IMR-90 (cell line): ENCODE results near the gene ABCC3. TPM values are rescaled to one million over a fixed set of nuclear protein-coding genes. Genes with fewer than 3 reads are reported as not detected.

Experiments used
- ATAC-seq: fragments of 200-7000 bp; cut with Tn5 transposase; 2 replicates; pipeline ENCODE4 v1.9.1; 2020; ENCODE audit warnings: low read depth, mild to moderate bottlenecking, moderate library complexity
- BruUV-seq: library from RNA; stranded (reverse); fragments of 400-500 nt; replicated peaks from 2 replicates; lab custom pipeline; 2021; lab: Mats Ljungman, UMichigan
- CTCF ChIA-PET: fragments of 300-600 bp; formaldehyde crosslinking; extraction: SDS; loops from one replicate; lab custom pipeline; 2021; ENCODE audit warnings: antibody characterized with exemption; lab: Yijun Ruan, JAX
- POLR2A ChIA-PET: fragments of 300-600 bp; sonication (Branson Sonifier 250); formaldehyde crosslinking; loops from one replicate; lab custom pipeline; 2022; ENCODE audit warnings: antibody characterized with exemption; ENCODE audit not compliant: unreplicated experiment; lab: Charles Lee
- DNase-seq: peaks from one replicate; pipeline ENCODE4 v3.0.0; 2013
- H2AFZ ChIP-seq: replicated peaks from 2 replicates; pipeline ENCODE3; 2013; ENCODE audit warnings: low read length, mild to moderate bottlenecking; ENCODE audit not compliant: poor library complexity
- H2AK5ac ChIP-seq: 2 replicates; pipeline ENCODE4 v1.6.1; 2013; ENCODE audit warnings: low read depth, low read length, inconsistent platforms
- H2AK9ac ChIP-seq: replicated peaks from 2 replicates; pipeline ENCODE3; 2013; ENCODE audit warnings: mild to moderate bottlenecking, low read depth, low read length, moderate library complexity; ENCODE audit not compliant: poor library complexity
- H2BK120ac ChIP-seq: 2 replicates; pipeline ENCODE4 v1.6.1; 2013; ENCODE audit warnings: low read depth, low read length, inconsistent platforms
- H2BK15ac ChIP-seq: 3 replicates; pipeline ENCODE4 v1.6.1; 2013; ENCODE audit warnings: low read depth, low read length, inconsistent platforms
- H2BK20ac ChIP-seq: 2 replicates; pipeline ENCODE4 v1.6.1; 2013; ENCODE audit warnings: low read depth, mild to moderate bottlenecking, inconsistent platforms, low read length, moderate library complexity
- H2BK5ac ChIP-seq: 2 replicates; pipeline ENCODE4 v1.6.1; 2013; ENCODE audit warnings: mild to moderate bottlenecking, low read depth, low read length, inconsistent platforms; ENCODE audit not compliant: poor library complexity, severe bottlenecking
- H3K14ac ChIP-seq: replicated peaks from 2 replicates; pipeline ENCODE4 v1.6.1; 2013; ENCODE audit warnings: low read depth, low read length, inconsistent platforms
- H3K18ac ChIP-seq: 2 replicates; pipeline ENCODE4 v1.6.1; 2013; ENCODE audit warnings: low read depth, low read length, control low read depth
- H3K23ac ChIP-seq: 2 replicates; pipeline ENCODE4 v1.6.1; 2013; ENCODE audit warnings: low read depth, low read length, inconsistent platforms
- H3K27ac ChIP-seq: 2 replicates; pipeline ENCODE4 v1.5.1; 2013; ENCODE audit warnings: mild to moderate bottlenecking, control low read depth, low read length; ENCODE audit not compliant: insufficient read depth
- H3K27me3 ChIP-seq: 2 replicates; pipeline ENCODE4 v1.6.1; 2013; ENCODE audit warnings: low read length; ENCODE audit not compliant: control insufficient read depth, insufficient read depth
- H3K36me3 ChIP-seq: 2 replicates; pipeline ENCODE4 v1.6.1; 2013; ENCODE audit warnings: low read length, mixed read lengths; ENCODE audit not compliant: control insufficient read depth, insufficient read depth
- H3K4ac ChIP-seq: 2 replicates; pipeline ENCODE4 v1.6.1; 2013; ENCODE audit warnings: low read depth, low read length, inconsistent platforms
- H3K4me1 ChIP-seq: 2 replicates; pipeline ENCODE4 v1.6.1; 2013; ENCODE audit warnings: low read length, mixed read lengths; ENCODE audit not compliant: control insufficient read depth, insufficient read depth
- H3K4me2 ChIP-seq: 2 replicates; pipeline ENCODE4 v1.6.1; 2013; ENCODE audit warnings: low read depth, mild to moderate bottlenecking, control low read depth, low read length, moderate library complexity
- H3K4me3 ChIP-seq: 2 replicates; pipeline ENCODE4 v1.5.1; 2013; ENCODE audit warnings: low read depth, mild to moderate bottlenecking, control low read depth, low read length, moderate library complexity; ENCODE audit not compliant: insufficient read depth
- H3K56ac ChIP-seq: 2 replicates; pipeline ENCODE4 v1.6.1; 2013; ENCODE audit warnings: low read length, inconsistent platforms; ENCODE audit not compliant: insufficient read depth; ENCODE audit errors: extremely low read depth
- H3K79me1 ChIP-seq, 2 experiments: 2 replicates each; pipeline ENCODE4 v1.6.1; 2013; ENCODE audit warnings: low read length in 2 of 2, inconsistent platforms in 1 of 2, low read depth in 1 of 2
- H3K9ac ChIP-seq: 2 replicates; pipeline ENCODE4 v1.6.1; 2013; ENCODE audit warnings: low read depth, low read length, control low read depth
- H3K9me1 ChIP-seq: 2 replicates; pipeline ENCODE4 v1.6.1; 2013; ENCODE audit warnings: low read length, inconsistent platforms; ENCODE audit not compliant: insufficient read depth
- H3K9me3 ChIP-seq: 2 replicates; pipeline ENCODE4 v1.6.1; 2013; ENCODE audit warnings: low read length; ENCODE audit not compliant: control insufficient read depth, insufficient read depth
- H4K20me1 ChIP-seq: 2 replicates; pipeline ENCODE4 v1.6.1; 2013; ENCODE audit warnings: low read length, inconsistent platforms; ENCODE audit not compliant: insufficient read depth
- H4K5ac ChIP-seq: 2 replicates; pipeline ENCODE4 v1.6.1; 2013; ENCODE audit warnings: mild to moderate bottlenecking, low read depth, low read length, control low read depth
- H4K8ac ChIP-seq, 2 experiments: 2 replicates each; pipeline ENCODE4 v1.6.1; 2013; ENCODE audit warnings: low read depth in 2 of 2, low read length in 2 of 2, control low read depth in 1 of 2, inconsistent platforms in 1 of 2
- H4K91ac ChIP-seq: 2 replicates; pipeline ENCODE4 v1.6.1; 2013; ENCODE audit warnings: low read depth, low read length, inconsistent platforms; ENCODE audit not compliant: insufficient read depth
- CEBPB ChIP-seq: IDR thresholded peaks from 2 replicates; pipeline ENCODE4 v1.6.1; 2012; ENCODE audit warnings: low read depth, low read length, improper control_type of control experiment
- CHD1 ChIP-seq: IDR thresholded peaks from 2 replicates; pipeline ENCODE4 v1.6.1; 2012; ENCODE audit warnings: low read depth, low read length, improper control_type of control experiment
- FOS ChIP-seq: fragments of 150-350 bp; IDR thresholded peaks from 2 replicates; pipeline ENCODE4 v1.6.1; 2016; ENCODE audit warnings: low read depth, low read length
- MAZ ChIP-seq: IDR thresholded peaks from 2 replicates; pipeline ENCODE4 v1.6.1; 2012; ENCODE audit warnings: low read depth, mild to moderate bottlenecking, low read length, improper control_type of control experiment, moderate library complexity, borderline replicate concordance
- MXI1 ChIP-seq: IDR thresholded peaks from 2 replicates; pipeline ENCODE4 v1.6.1; 2012; ENCODE audit warnings: low read depth, mild to moderate bottlenecking, low read length, moderate library complexity, borderline replicate concordance
- POLR2A ChIP-seq: IDR thresholded peaks from 2 replicates; pipeline ENCODE4 v1.6.1; 2012; ENCODE audit warnings: mild to moderate bottlenecking, low read depth, low read length
- RCOR1 ChIP-seq: IDR thresholded peaks from 2 replicates; pipeline ENCODE4 v1.6.1; 2012; ENCODE audit warnings: mild to moderate bottlenecking, low read length, improper control_type of control experiment; ENCODE audit not compliant: insufficient replicate concordance
- RFX5 ChIP-seq: IDR thresholded peaks from 2 replicates; pipeline ENCODE4 v1.8.0; 2012; ENCODE audit warnings: low read depth, mild to moderate bottlenecking, low read length, moderate library complexity
- SMC3 ChIP-seq: fragments of 150-350 bp; IDR thresholded peaks from 2 replicates; pipeline ENCODE4 v1.6.1; 2016; ENCODE audit warnings: low read depth, mild to moderate bottlenecking, antibody characterized with exemption, low read length, moderate library complexity
- WGBS, 2 experiments: methylation state at CpG; one replicate each; pipeline versions ENCODE4 v1.1.5 to v1.1.7; 2013; ENCODE audit warnings: missing lambda C conversion rate in 2 of 2; ENCODE audit not compliant: insufficient read length in 1 of 2; ENCODE audit errors: extremely low coverage in 2 of 2; 5-methylcytosine and 5-hydroxymethylcytosine counted together
- dilution Hi-C: fragments of 300-500 bp; cut with HindIII; formaldehyde crosslinking; loops from one replicate; pipeline ENCODE4 v1.14.3; 2018; ENCODE audit warnings: low sequenced_read_pairs; ENCODE audit not compliant: unreplicated experiment
- in situ Hi-C: fragments of 300-500 bp; cut with MboI; formaldehyde crosslinking; loops from 3 replicates; pipeline ENCODE4 v1.14.3; 2019; ENCODE audit warnings: low sequenced_read_pairs, inconsistent platforms, mixed read lengths
- intact Hi-C: fragments of 100-400 bp; cut with micrococcal nuclease; formaldehyde crosslinking; loops from 2 replicates; pipeline ENCODE4 v1.10.0; 2022
- polyA plus RNA-seq, 3 experiments: library from polyadenylated mRNA; depleted of rRNA; stranded (reverse); fragments of >200 nt; gene quantifications; 2 replicates each; pipeline ENCODE4 v1.2.3, GENCODE V29; 2012; ENCODE audit warnings: low replicate concordance in 1 of 3
- total RNA-seq: library from RNA; depleted of rRNA; stranded (reverse); fragments of >200 nt; gene quantifications from 2 replicates; pipeline ENCODE4 v1.2.3, GENCODE V29; 2012
- TF ChIP-seq, protein P1 (sequence below): conservative IDR thresholded peaks from 2 replicates; pipeline ENCODE4 v1.5.1; 2012; ENCODE audit warnings: mild to moderate bottlenecking, low read depth, low read length, improper control_type of control experiment
- TF ChIP-seq, protein P2 (sequence below): fragments of 150-350 bp; IDR thresholded peaks from 2 replicates; pipeline ENCODE4 v1.6.1; 2016; ENCODE audit warnings: low read depth, mild to moderate bottlenecking, low read length, moderate library complexity, borderline replicate concordance
- TF ChIP-seq, protein P3 (sequence below): fragments of 150-350 bp; IDR thresholded peaks from 2 replicates; pipeline ENCODE4 v1.6.1; 2017; ENCODE audit warnings: mild to moderate bottlenecking, antibody characterized with exemption, low read length, low read depth

ABCC3 gene
- total and polyA plus RNA-seq, 2 of the 4 experiments (the other 2 are of a cell fraction): 3.2 to 6.6 TPM

DNA sequence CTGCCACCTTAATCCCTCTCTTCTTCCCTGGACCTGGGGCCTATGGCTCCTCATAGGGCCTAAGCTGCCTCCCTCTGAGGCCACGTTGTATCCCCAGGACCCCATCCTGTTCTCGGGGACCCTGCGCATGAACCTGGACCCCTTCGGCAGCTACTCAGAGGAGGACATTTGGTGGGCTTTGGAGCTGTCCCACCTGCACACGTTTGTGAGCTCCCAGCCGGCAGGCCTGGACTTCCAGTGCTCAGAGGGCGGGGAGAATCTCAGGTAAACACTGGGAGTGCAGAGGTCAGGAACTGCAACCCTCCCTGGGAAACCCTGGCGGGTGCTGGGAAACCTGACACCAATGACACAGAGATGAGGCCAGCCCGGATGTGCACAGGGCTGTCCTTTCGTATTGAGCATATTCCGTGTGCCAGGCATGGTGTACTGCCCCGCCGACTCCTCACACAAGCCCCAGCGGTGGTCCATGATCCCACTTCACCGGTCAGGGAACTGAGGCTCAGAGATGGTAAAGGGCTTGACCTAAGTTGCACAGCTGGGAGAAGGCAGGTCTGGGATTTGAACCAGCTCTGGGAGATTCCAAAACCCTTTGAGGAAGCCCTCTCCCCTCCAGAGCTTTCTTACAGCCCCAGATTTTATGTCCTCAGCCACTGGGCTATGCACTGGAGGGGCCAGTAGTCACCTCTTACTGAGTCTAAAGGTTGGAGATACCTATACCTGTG lies 50.1 kb downstream of the ABCC3 start:
- no peak overlapping the region for H3K4me2 ChIP-seq
- no peak overlapping the region for H2BK5ac ChIP-seq
- no peaks in the 10 kb centered on the region for H3K27me3 ChIP-seq
- no peak overlapping the region for H2AK9ac ChIP-seq
- H3K14ac ChIP-seq: no peak overlapping the region
- no peak overlapping the region for H2AFZ ChIP-seq
- no peak overlapping the region; the same call in 1 of the 2 replicates for H3K4ac ChIP-seq
- CTCF ChIA-PET: interaction anchor here (1.2 to 1.4 kb wide), 2 partner anchors 10 to 134 kb away, joined by 3 to 4 read pairs; no protein-coding TSS in a partner anchor
- H3K9me1 ChIP-seq: peaks cover 26% of the 10 kb centered on the region
- in situ Hi-C loops (no loop called here), dilution Hi-C loops (no loop called here), intact Hi-C loops (no loop called here)
- ATAC-seq (no peak), DNase-seq (no peak)
- no peak overlapping the region for H3K4me3 ChIP-seq
- H3K79me1 ChIP-seq: no peaks in the 10 kb centered on the region
- BruUV-seq: no TSS peak
- no peak overlapping the region for H2BK15ac ChIP-seq
- TF ChIP-seq CEBPB (no peak), POLR2A (no peak), MXI1 (no peak), SMC3 (no peak), FOS (no peak), CHD1 (no peak), RCOR1 (no peak), MAZ (no peak), RFX5 (no peak)
- TF ChIP-seq, protein P1, sequence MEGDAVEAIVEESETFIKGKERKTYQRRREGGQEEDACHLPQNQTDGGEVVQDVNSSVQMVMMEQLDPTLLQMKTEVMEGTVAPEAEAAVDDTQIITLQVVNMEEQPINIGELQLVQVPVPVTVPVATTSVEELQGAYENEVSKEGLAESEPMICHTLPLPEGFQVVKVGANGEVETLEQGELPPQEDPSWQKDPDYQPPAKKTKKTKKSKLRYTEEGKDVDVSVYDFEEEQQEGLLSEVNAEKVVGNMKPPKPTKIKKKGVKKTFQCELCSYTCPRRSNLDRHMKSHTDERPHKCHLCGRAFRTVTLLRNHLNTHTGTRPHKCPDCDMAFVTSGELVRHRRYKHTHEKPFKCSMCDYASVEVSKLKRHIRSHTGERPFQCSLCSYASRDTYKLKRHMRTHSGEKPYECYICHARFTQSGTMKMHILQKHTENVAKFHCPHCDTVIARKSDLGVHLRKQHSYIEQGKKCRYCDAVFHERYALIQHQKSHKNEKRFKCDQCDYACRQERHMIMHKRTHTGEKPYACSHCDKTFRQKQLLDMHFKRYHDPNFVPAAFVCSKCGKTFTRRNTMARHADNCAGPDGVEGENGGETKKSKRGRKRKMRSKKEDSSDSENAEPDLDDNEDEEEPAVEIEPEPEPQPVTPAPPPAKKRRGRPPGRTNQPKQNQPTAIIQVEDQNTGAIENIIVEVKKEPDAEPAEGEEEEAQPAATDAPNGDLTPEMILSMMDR: no peak
- TF ChIP-seq, protein P2, sequence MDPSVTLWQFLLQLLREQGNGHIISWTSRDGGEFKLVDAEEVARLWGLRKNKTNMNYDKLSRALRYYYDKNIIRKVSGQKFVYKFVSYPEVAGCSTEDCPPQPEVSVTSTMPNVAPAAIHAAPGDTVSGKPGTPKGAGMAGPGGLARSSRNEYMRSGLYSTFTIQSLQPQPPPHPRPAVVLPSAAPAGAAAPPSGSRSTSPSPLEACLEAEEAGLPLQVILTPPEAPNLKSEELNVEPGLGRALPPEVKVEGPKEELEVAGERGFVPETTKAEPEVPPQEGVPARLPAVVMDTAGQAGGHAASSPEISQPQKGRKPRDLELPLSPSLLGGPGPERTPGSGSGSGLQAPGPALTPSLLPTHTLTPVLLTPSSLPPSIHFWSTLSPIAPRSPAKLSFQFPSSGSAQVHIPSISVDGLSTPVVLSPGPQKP: no peak
- TF ChIP-seq, protein P3, sequence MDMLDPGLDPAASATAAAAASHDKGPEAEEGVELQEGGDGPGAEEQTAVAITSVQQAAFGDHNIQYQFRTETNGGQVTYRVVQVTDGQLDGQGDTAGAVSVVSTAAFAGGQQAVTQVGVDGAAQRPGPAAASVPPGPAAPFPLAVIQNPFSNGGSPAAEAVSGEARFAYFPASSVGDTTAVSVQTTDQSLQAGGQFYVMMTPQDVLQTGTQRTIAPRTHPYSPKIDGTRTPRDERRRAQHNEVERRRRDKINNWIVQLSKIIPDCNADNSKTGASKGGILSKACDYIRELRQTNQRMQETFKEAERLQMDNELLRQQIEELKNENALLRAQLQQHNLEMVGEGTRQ: no peak
- no peaks in the 10 kb centered on the region for H3K9me3 ChIP-seq
- no peak overlapping the region for H3K27ac ChIP-seq
- H3K18ac ChIP-seq: no peak overlapping the region
- H3K36me3 ChIP-seq: no peaks in the 10 kb centered on the region
- peaks cover 27% of the 10 kb centered on the region for H3K4me1 ChIP-seq
- no peak overlapping the region for H2BK120ac ChIP-seq
- H3K23ac ChIP-seq: 0 out of 2 replicates have a peak overlapping the region, but pooled peaks have one; percentile 4
- H2AK5ac ChIP-seq: 0 out of 2 replicates have a peak overlapping the region, but pooled peaks have one; percentile 45
- no peak overlapping the region for H3K9ac ChIP-seq
- no peak overlapping the region for H4K91ac ChIP-seq
- no peak overlapping the region for H3K56ac ChIP-seq
- POLR2A ChIA-PET: no interaction called here
- no peak overlapping the region for H4K8ac ChIP-seq
- no peak overlapping the region for H2BK20ac ChIP-seq
- H4K5ac ChIP-seq: no peak overlapping the region
- no peaks in the 10 kb centered on the region for H4K20me1 ChIP-seq
- 71% methylated on average over 5 of the region's 15 CpGs; no CpG with 5 or more reads in 1 of the 2 experiments for WGBS, 2 experiments
